Upper lobe of left lung (tissue), 6 donors: ENCODE measurements around the gene GRK3. TPM values are rescaled to one million over a fixed set of nuclear protein-coding genes. Genes with fewer than 3 reads are reported as not detected.
A peak's percentile ranks its signal among the peaks of the same experiment; 100 is the strongest.
"Not testable (repeated sequence)": the region's sequence is repeated elsewhere in the genome, so short reads cannot be mapped to it uniquely, and the experiment has no call there.

Experiments
- ATAC-seq, 2 donors: fragments of 200-7000 bp; cut with Tn5 transposase; one replicate each; pipeline ENCODE4 v1.9.1; 2022; ENCODE audit warnings: mild to moderate bottlenecking in 2 of 2, moderate library complexity in 2 of 2; ENCODE audit not compliant: low FRiP score in 2 of 2
- DNase-seq, 2 donors: peaks; one replicate each; pipeline ENCODE4 v3.0.0-alpha.2; 2019 to 2020
- H3K27ac ChIP-seq, 4 donors: fragments of 200-600 bp; sonication (generic); one replicate each; pipeline ENCODE4 v1.5.1; 2016 to 2019
- H3K27me3 ChIP-seq, 4 donors: fragments of 200-600 bp; sonication (generic); one replicate each; pipeline ENCODE4 v1.5.1; 2017 to 2019
- H3K36me3 ChIP-seq, 4 donors: fragments of 200-600 bp; sonication (generic); one replicate each; pipeline ENCODE4 v1.5.1; 2016 to 2019
- H3K4me1 ChIP-seq, 4 donors: fragments of 200-600 bp; sonication (generic); one replicate each; pipeline ENCODE4 v1.5.1; 2018 to 2019
- H3K4me3 ChIP-seq, 4 donors: fragments of 200-600 bp; sonication (generic); one replicate each; pipeline ENCODE4 v1.5.1; 2017 to 2019; ENCODE audit warnings: mild to moderate bottlenecking in 2 of 4, moderate library complexity in 1 of 4
- H3K9me3 ChIP-seq, 4 donors: fragments of 200-600 bp; sonication (generic); one replicate each; pipeline ENCODE4 v1.5.1; 2018 to 2019
- EP300 ChIP-seq, 4 donors: sonication (generic); formaldehyde crosslinking; IDR thresholded peaks; one replicate each; pipeline ENCODE4 v1.5.1; 2017; ENCODE audit warnings: antibody characterized with exemption in 4 of 4, control low read depth in 2 of 4
- POLR2A ChIP-seq, 4 donors: fragments of 450-650 bp; IDR thresholded peaks; one replicate each; pipeline ENCODE4 v1.5.1; 2016 to 2017; ENCODE audit warnings: antibody characterized with exemption in 4 of 4, mild to moderate bottlenecking in 2 of 4
- POLR2AphosphoS5 ChIP-seq, 2 donors: sonication (generic); formaldehyde crosslinking; IDR thresholded peaks; one replicate each; pipeline ENCODE4 v1.5.1; 2017; ENCODE audit warnings: antibody characterized with exemption in 2 of 2
- WGBS, 2 donors: methylation state at CpG; one replicate each; pipeline ENCODE4 v1.1.5; 2017 to 2018; 5-methylcytosine and 5-hydroxymethylcytosine counted together
- total RNA-seq, 6 donors: library from RNA; depleted of rRNA in 4 of 6; stranded (reverse); fragments of >200 nt in 4 of 6; gene quantifications; one replicate each; pipeline versions ENCODE4 v1.1.0 to v1.2.1, GENCODE V29; 2016 to 2021
- TF ChIP-seq, protein P1 (sequence below), 6 experiments: fragments of 450-650 bp in 4 of 6; fragments of 200-600 bp in 2 of 6; sonication (generic) in 2 of 6; IDR thresholded peaks; one replicate each; pipeline ENCODE4 v1.5.1; 2016 to 2019; ENCODE audit warnings: antibody characterized with exemption in 6 of 6
- donor health status: DM: no; HTN: no; CAD: no; lungs with moderate emphysema.
- donor health status: DM: no; HTN: yes; CAD: no; lungs with severe emphysema.

GRK3 gene
- total RNA-seq, 6 donors from 2014 or later: 16.0 to 25.2 (median 21.6) TPM

DNA sequence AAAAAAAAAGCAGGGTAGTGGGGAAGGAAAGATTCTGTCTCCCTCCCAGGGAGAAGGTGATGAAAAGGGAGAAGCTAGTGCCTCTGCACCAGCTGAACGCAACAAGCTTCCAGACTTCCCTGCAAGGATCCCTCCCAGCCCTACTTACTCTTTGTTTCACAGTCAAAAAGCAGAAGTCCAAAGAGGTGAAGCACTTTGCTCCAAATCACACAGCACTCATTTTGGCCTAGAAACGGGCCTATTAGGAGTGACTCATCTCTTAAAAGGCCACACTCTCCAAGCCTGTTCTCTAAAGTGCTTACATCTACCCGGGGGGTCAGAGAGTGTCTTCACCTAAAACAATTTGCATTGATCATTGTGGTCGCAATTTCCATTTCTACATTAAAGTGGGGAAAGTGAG, 17.7 kb upstream of the GRK3 start:
- no peaks in the 10 kb centered on the region for H3K9me3 ChIP-seq
- H3K27ac ChIP-seq: peak overlapping the region in 1 of 4 donors; percentile 44
- no peaks in the 10 kb centered on the region for H3K36me3 ChIP-seq
- DNase-seq (peak in 1 of 2 donors; percentile 40), ATAC-seq (peak; percentile 34 to 81)
- no peak overlapping the region for H3K4me3 ChIP-seq
- TF ChIP-seq, protein P1, sequence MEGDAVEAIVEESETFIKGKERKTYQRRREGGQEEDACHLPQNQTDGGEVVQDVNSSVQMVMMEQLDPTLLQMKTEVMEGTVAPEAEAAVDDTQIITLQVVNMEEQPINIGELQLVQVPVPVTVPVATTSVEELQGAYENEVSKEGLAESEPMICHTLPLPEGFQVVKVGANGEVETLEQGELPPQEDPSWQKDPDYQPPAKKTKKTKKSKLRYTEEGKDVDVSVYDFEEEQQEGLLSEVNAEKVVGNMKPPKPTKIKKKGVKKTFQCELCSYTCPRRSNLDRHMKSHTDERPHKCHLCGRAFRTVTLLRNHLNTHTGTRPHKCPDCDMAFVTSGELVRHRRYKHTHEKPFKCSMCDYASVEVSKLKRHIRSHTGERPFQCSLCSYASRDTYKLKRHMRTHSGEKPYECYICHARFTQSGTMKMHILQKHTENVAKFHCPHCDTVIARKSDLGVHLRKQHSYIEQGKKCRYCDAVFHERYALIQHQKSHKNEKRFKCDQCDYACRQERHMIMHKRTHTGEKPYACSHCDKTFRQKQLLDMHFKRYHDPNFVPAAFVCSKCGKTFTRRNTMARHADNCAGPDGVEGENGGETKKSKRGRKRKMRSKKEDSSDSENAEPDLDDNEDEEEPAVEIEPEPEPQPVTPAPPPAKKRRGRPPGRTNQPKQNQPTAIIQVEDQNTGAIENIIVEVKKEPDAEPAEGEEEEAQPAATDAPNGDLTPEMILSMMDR (IDR thresholded peaks at IDR 0.05): no peak
- TF ChIP-seq POLR2AphosphoS5 (IDR thresholded peaks at IDR 0.05) (no peak), EP300 (IDR thresholded peaks at IDR 0.05) (no peak), POLR2A (IDR thresholded peaks at IDR 0.05) (no peak)
- 55 to 67% methylated on average over 4 of the region's 4 CpGs for WGBS, 2 donors
- H3K4me1 ChIP-seq: peaks cover 0 to 13% (median 0%) of the 10 kb centered on the region in 4 donors
- H3K27me3 ChIP-seq: no peaks in the 10 kb centered on the region

DNA sequence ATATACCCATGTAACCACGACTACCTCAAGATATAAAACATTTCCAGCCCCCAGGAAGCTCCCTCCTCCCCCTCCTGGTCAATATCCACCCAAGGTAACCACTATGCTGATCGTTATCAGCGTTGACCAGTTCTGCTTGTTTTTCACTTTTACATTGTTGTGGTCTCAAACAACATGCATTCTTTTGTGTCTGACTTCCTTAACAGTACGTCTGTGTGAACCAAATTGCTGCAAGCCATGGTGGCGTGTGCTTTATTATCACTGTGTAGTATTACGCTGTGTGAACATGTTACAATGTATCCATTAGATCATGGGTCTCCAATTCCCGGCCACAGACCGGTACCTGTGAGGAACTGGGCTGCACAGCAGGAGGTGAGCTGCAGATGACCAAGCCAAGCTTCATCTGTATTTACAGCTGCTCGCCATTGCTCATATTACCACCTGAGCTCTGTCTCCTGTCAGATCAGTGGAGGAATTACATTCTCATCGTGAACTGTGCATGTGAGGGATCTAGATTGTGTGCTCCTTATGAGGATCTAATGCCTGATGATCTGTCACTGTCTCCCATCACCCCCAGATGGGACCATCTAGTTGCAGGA, 15.5 kb upstream of the GRK3 start:
- DNase-seq (no peak), ATAC-seq (no peak)
- H3K4me3 ChIP-seq: no peak overlapping the region
- TF ChIP-seq POLR2A (IDR thresholded peaks at IDR 0.05) (no peak), POLR2AphosphoS5 (IDR thresholded peaks at IDR 0.05) (no peak), EP300 (IDR thresholded peaks at IDR 0.05) (no peak)
- TF ChIP-seq, protein P1 (IDR thresholded peaks at IDR 0.05): no peak
- 76 to 79% methylated on average over 10 of the region's 10 CpGs for WGBS, 2 donors
- no peak overlapping the region for H3K27ac ChIP-seq
- no peaks in the 10 kb centered on the region for H3K9me3 ChIP-seq
- H3K27me3 ChIP-seq: no peaks in the 10 kb centered on the region
- H3K36me3 ChIP-seq: no peaks in the 10 kb centered on the region
- H3K4me1 ChIP-seq: peaks cover 0 to 13% (median 0%) of the 10 kb centered on the region in 4 donors

- 72 to 80% methylated on average over 1 of the region's 1 CpG for WGBS, 2 donors
Observed at GRCh38 chr22:25551396-25551795, 13.1 kb upstream of the GRK3 start.

GRCh38 chr22:25552405-25552804, 12.1 kb upstream of the GRK3 start:
- not testable (repeated sequence) for H3K4me1 ChIP-seq, DNase-seq, H3K9me3 ChIP-seq, H3K27me3 ChIP-seq, H3K36me3 ChIP-seq, ATAC-seq, H3K4me3 ChIP-seq, H3K27ac ChIP-seq
- WGBS, 2 donors: 82 to 90% methylated on average over 1 of the region's 1 CpG

More at GRCh38 chr22:25551396-25551795, 13.1 kb upstream of the GRK3 start:
- Histone ChIP-seq H3K9me3 (no peaks in the 10 kb centered on the region), H3K4me1 (peaks cover 0 to 5% (median 0%) of the 10 kb centered on the region in 4 donors), H3K27me3 (no peaks in the 10 kb centered on the region), H3K4me3 (no peak overlapping the region), H3K27ac (no peak overlapping the region), H3K36me3 (no peaks in the 10 kb centered on the region)
- ATAC-seq: no peak
- TF ChIP-seq, protein P1 (IDR thresholded peaks at IDR 0.05): no peak
- TF ChIP-seq POLR2AphosphoS5 (IDR thresholded peaks at IDR 0.05): no peak
- TF ChIP-seq POLR2A (IDR thresholded peaks at IDR 0.05): no peak
- TF ChIP-seq EP300 (IDR thresholded peaks at IDR 0.05): no peak
- no peak for DNase-seq

DNA sequence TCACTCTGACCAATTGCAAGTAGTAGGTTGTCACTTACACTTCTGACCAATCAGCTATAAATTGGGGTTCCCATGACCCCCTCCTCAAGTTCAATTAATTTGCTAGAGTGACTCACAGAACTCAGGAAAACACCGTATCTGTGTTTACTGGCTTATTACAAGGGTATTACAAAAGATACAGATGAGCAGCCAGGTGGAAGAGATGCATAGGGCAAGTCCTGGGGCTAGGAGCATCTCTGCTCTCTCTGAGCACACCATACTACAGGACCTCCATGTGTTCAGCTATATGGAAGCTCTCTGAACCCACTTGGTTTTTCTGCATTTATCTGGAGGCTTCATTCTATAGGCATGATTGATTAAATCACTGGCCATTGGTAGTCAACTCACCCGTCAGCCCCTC, 11.3 kb upstream of the GRK3 start:
- no peaks in the 10 kb centered on the region for H3K9me3 ChIP-seq
- no peak overlapping the region for H3K4me3 ChIP-seq
- ATAC-seq (no peak), DNase-seq (no peak)
- no peaks in the 10 kb centered on the region for H3K27me3 ChIP-seq
- H3K27ac ChIP-seq: no peak overlapping the region
- 84 to 86% methylated on average over 2 of the region's 2 CpGs for WGBS, 2 donors
- H3K4me1 ChIP-seq: peaks cover 0 to 5% (median 0%) of the 10 kb centered on the region in 4 donors
- no peaks in the 10 kb centered on the region for H3K36me3 ChIP-seq
- no peak for TF ChIP-seq EP300 (IDR thresholded peaks at IDR 0.05)

- no peaks in the 10 kb centered on the region for H3K9me3 ChIP-seq
- WGBS, 2 donors: 89 to 92% methylated on average over 1 of the region's 1 CpG
Observed at GRCh38 chr22:25554238-25554671, 10.2 kb upstream of the GRK3 start.

More at GRCh38 chr22:25554238-25554671, 10.2 kb upstream of the GRK3 start:
- H3K4me1 ChIP-seq: peaks cover 0 to 5% (median 0%) of the 10 kb centered on the region in 4 donors
- H3K36me3 ChIP-seq: no peaks in the 10 kb centered on the region
- no peak overlapping the region for H3K27ac ChIP-seq
- ATAC-seq (no peak), DNase-seq (no peak)
- no peaks in the 10 kb centered on the region for H3K27me3 ChIP-seq
- TF ChIP-seq, protein P1 (IDR thresholded peaks at IDR 0.05): no peak
- TF ChIP-seq EP300 (IDR thresholded peaks at IDR 0.05): no peak
- no peak overlapping the region for H3K4me3 ChIP-seq
